ENCODE data around the gene TRAF1. TPM values are rescaled to one million over a fixed set of nuclear protein-coding genes. Genes with fewer than 3 reads are reported as not detected.
"Not testable (repeated sequence)": the region's sequence is repeated elsewhere in the genome, so short reads cannot be mapped to it uniquely, and the experiment has no call there.

Gene TRAF1, protein sequence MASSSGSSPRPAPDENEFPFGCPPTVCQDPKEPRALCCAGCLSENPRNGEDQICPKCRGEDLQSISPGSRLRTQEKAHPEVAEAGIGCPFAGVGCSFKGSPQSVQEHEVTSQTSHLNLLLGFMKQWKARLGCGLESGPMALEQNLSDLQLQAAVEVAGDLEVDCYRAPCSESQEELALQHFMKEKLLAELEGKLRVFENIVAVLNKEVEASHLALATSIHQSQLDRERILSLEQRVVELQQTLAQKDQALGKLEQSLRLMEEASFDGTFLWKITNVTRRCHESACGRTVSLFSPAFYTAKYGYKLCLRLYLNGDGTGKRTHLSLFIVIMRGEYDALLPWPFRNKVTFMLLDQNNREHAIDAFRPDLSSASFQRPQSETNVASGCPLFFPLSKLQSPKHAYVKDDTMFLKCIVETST
- 3.0 TPM for polyA plus RNA-seq (2012; ENCODE audit: insufficient read depth, insufficient read length)

DNA sequence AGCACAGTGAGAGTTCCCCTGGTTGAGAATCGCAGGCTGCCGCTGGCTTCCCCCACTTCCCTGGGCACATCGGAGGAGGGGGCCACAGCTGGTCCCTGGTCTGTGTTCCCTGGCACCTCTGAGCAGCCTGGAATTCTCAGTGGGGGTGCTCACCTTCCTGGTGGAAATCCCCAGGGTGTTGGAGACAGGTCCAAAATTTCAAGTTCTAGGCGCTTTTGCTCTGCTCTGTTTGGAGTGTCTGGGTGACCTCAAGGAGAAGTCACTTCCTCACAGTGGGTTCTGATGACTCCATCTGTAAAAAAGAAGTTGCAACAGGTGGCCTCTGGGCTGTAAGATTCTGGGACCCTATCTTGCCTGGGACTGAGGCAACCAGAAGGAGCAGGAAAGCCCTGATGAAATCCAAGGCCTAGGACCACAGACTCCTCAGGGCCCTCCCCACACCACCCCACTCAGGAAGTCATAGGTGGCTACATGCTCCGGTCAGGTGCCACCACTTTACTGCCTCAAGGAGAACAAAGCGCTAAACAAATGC is at the start of gene TRAF1:
Gene TRAF1, minus strand, starts transcription at position 400 of the 532 bp plus-strand sequence. CDS start 721 bp downstream, outside the sequence.
- no peak within 1 kb of the TSS for H3K4me3 ChIP-seq (ENCODE audit: low read length)
- DNase-seq (ENCODE audit: low read depth, low spot score): peak; percentile 48

DNA sequence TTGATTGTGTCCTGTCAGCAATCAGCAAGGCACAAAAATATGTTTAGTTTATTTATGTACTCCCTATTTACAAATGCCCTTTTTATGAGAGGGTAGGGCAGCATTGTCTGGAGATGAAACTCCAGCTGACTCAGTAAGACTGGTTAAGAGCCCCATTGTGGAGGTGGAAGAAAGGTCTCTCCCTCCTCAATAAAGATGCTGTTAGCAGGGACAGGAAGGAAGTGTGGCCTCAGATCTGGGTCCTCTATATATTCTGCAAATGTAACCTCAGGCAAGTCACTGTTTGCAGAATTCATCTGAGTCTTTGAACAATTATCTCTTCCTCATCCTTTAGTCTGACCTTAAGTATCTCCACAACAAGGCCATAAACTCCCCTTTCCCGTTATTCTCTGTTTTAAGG is 48.3 kb upstream of the TRAF1 start:
- H3K4me3 ChIP-seq (ENCODE audit: low read length): no peak overlapping the region
- DNase-seq (ENCODE audit: low read depth, low spot score): peak; percentile 49

DNA sequence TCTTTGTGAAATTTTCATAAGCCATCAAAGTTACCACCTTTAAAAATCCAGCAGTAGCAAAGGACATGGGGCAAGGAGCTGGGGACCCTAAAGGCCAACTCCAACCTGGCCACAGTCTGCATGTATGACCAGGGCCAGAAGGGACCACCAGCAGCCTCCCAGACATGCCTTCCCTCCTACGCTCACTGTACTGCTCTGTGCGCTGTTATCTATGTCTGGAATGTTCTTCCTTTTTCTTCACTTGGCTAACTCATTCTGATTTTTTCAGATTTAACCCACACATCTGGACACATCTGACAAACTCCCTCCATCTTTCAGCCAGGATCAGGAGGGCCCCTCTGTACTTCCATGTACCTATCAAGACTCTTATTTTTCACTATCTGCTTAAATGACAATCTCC is 47.6 kb upstream of the TRAF1 start:
- DNase-seq (ENCODE audit: low read depth, low spot score): no peak
- H3K4me3 ChIP-seq (ENCODE audit: low read length): no peak overlapping the region

DNA sequence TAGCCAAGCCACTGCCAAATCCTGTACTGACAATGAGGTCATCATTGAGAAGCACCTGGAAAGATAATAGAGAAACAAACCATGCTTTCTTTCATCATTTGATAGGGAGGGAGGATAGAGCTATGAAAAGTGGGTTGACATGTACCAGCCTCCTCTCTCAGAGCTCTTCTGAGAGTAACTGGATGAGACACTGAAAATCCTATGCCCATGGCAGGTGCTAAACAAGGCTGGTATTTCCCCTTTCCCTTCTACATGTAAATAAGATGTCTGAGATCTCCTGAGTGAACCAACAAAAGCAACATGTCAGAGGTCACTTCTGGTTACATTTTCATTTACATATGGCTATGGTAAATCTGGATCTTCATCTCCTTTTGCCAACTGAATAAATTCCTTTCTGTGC is 45.3 kb upstream of the TRAF1 start:
- DNase-seq (ENCODE audit: low read depth, low spot score): no peak
- H3K4me3 ChIP-seq (ENCODE audit: low read length): no peak overlapping the region

DNA sequence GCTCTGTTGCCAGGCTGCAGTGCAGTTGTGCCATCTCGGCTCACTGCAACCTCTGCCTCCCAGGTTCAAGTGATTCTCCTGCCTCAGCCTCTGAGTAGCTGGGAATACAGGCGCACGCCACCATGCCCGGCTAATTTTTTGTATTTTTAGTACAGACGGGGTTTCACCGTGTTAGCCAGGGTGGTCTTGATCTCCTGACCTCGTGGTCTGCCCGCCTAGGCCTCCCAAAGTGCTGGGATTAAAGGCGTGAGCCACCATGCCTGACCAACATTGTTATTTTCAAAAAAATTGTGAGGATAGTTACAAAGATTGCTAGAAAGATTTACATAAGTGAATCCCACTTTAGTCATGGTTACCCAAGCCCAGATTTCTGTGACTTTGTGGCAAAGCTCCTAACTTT is 44.9 kb upstream of the TRAF1 start:
- H3K4me3 ChIP-seq (ENCODE audit: low read length); DNase-seq (ENCODE audit: low read depth, low spot score): not testable (repeated sequence)

DNA sequence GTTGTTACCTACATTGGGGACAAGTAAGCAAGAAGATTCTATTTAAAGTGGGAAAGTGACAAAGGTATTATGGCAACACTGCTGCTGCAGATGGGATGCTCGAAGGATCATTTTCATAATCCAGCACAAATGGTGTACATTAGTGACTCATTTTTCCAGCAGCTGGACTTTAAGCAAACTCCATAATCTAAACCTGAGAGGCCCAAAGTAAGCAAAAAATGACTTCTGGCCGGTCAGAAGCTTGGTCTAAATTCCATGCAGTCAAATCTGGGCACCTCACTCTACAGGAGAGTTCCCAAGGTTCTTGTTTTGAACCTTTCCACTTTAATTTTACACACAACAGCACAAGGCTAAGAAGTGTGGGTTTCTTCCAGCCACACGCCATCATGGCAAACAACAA is 43.6 kb upstream of the TRAF1 start:
- no peak overlapping the region for H3K4me3 ChIP-seq (ENCODE audit: low read length)
- DNase-seq (ENCODE audit: low read depth, low spot score): no peak

DNA sequence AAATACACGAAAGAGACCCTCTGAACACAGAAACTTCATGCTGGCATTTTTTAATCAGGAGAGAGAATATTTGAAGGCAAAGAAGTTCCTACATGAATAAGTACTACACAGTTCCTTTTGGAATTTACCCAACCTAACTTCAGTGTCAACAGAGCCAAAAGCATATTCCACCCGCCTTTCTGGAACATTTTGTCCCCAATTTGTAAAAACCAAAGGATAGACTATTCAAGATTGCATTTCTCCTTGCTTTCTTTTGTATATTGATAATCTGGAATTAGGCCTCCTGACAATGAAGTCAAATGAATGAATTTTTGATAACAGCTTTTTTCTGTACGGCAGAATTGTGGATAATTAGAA is 39.4 kb upstream of the TRAF1 start:
- no peak overlapping the region for H3K4me3 ChIP-seq (ENCODE audit: low read length)
- DNase-seq (ENCODE audit: low read depth, low spot score): no peak

DNA sequence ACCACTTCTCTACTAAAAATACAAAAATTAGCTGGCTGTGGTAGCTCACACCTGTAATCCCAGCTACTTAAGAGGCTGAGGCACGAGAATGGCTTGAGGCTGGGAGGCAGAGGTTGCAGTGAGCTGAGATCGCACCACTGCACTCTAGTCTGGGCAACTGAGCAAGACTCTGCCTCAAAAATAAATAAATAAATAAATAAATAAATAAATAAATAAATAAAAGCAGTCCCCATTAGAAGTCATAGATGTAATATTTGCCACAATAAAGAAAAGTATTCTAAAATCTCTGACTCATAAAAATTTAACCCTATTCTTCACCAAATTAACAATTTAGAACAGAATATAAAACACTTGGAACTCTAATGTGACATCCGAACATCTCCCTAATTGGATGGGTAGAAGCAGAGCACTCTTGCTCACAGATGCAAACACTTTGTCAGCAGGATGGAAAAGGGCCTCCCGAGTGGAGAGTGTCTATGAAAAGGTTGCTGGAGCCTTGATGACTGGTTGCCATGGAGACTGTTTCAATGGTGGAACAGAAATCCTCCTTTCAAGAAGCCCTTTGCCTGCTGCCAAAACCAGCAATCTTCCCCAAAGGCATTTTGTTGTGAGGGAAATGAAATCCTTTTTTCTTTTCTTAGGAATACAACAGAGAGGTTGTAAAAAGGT is 38.9 kb upstream of the TRAF1 start:
- H3K4me3 ChIP-seq (ENCODE audit: low read length): no peak overlapping the region
- no peak for DNase-seq (ENCODE audit: low read depth, low spot score)

DNA sequence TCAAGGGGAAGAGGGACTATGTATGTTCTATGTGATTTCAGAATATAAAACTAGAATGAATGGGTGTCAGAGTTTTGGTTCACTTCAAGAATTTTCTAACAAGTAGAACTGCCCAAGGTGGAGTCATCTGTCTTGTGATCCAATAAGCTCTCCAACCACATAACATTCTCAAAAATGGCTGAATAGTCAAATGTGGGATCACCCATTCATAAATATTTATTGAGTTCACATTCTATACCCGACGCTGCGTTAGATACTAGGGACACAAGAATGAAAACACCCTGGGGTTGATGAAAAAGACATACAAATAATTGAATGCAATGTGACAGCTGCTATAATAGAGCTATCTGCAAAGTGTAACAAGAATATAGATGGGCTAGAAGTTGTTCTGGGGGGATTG is 35.3 kb upstream of the TRAF1 start:
- no peak overlapping the region for H3K4me3 ChIP-seq (ENCODE audit: low read length)
- DNase-seq (ENCODE audit: low read depth, low spot score): no peak

DNA sequence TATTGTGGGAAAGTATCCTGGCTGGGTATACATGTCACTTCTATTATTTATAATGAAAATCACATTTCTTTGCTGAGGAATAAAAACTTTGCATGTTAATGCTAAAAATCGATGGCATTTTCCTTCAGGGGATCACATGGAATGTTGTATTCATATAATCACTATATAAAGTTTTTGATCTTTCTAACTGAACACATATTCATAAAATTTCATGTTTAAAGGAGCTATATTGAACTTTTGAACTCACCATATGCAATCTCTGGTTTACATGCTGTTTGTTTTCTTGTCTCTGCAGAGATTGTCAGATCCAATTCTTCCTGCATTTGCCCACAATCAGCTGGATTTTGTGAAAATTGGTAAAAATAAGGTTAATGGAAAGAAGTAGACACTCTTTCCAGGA is 33.4 kb upstream of the TRAF1 start:
- H3K4me3 ChIP-seq (ENCODE audit: low read length): no peak overlapping the region
- no peak for DNase-seq (ENCODE audit: low read depth, low spot score)

DNA sequence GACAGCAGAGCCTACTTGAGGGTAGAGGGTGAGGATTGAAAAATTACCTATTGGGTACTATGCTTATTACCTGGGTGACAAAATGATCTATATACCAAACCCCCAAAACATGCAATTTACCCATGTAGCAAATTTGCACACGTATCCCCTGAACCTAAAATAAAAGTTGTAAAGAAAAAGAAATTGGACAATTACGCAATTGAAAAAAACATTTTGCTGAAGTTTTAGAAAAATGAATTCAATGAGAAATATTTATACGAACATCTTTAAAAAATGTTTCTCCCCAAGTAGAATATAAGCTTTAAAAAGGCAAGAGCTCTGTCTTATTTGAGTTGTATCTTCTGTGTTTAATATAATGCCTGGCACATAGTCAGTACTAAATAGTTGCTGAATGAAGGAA is 30.3 kb upstream of the TRAF1 start:
- no peak overlapping the region for H3K4me3 ChIP-seq (ENCODE audit: low read length)
- no peak for DNase-seq (ENCODE audit: low read depth, low spot score)

DNA sequence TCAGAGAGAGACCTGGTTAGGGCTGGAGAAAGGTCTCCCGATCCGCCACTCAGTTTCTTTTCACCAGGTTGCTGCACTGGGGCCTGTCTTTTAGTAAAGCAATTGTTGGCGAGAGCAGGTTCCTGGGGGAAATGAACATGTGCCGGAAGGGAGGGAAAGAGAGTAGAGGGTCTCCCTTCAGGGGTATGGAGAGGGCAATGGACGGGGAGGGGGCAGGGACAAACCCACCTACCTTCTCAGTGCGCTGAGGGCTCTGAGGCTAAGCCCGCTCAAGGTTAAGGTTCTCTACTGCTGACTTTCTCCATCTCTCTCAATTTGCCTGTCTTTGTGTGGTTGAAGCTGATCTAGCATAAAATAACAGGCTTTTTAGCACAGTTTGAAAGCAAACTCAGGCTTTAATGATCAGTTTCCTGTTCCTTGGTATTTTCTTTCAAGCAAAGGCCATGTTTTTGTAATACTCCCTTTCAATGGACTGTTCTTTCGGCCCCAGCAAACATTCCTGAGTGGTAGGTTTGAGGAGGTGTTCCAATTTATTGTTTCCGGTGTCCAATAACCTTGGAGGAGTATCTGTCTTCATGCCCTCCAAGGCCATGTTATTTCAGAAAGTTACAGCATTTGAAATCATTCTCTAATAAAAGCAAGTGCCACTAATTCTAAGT is 25.5 kb upstream of the TRAF1 start:
- no peak for DNase-seq (ENCODE audit: low read depth, low spot score)
- H3K4me3 ChIP-seq (ENCODE audit: low read length): no peak overlapping the region

DNA sequence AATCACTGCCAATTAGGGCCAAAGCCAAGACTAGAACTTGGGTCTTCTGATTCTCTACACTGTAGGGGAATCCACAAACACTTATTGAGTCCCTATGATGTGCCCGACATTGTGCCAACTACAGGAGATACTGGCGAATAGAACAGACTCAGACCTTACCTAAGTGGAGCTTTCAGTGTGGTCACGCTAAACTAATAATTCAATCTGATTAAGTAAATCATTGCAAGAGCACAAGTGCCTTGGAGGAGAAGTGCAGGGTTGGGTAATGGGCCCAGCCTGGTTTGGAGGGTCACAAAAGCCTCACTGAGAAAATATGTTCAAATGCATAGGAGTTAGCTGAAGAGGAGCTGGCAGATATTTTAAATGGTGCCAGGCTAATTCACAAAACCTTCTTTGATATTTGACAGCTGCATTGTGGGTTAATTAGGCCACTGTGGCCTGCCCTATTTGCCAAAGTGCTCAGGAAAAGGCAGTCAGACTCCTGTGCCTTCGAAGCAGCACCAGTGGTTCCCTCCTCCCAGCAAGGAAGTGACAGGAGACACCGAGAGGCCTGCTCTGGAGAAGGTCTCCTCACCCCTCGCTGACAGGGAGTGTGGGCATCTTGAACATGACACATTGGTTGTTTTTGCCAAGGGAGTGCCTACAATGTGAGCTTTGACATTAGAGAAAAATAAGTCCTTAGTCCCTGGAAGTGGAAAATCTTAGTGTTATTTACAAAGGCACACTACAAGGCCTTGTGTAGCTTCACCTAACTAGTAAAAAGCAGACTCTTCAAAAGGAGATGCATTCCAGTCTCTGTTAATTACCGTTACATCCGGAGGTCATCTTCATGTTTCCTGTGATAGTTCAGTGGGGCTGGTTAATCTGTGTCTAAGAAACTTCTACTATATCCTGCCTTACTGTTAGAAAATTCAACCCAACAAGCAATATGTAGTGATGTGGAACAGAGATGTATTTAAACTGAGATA is 24.1 kb upstream of the TRAF1 start:
- no peak for DNase-seq (ENCODE audit: low read depth, low spot score)
- no peak overlapping the region for H3K4me3 ChIP-seq (ENCODE audit: low read length)

DNA sequence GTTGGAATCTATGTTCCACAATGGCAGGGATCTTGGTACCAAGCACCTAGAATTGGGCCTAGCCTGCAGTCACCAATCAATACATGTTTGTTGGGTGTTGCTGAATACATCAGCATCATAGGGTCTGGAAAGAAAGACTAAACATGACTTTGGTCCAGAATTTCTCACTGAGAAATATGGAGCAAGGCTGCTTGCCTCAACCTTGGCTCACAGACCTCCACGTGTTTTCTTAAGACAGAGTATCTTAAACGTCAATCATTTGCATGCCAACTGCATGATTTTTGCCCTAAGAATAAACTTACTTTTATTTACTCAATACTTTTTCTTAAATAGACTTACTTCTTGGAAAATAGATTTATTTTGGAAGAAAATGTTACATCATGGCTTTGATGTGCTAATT is 22.7 kb upstream of the TRAF1 start:
- no peak overlapping the region for H3K4me3 ChIP-seq (ENCODE audit: low read length)
- DNase-seq (ENCODE audit: low read depth, low spot score): no peak

DNA sequence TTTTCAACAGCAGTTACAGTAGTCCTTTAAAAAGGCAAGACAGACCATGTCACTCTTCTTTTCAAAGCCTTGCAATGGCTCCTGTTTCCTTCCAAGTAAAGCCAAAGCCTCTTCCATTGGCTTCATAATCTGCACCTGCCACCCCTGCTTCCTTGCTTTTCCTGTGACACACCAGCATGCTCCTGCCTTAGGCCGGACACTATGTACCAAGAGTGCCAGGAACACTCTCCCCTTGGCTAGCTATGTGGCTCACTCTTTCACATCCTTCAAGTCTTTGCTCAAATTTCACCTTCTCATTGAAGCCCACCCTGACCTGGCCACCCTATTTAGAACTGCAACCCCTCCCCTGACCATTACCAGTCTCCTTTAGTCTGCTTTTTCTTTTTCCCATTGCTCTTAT is 22.2 kb upstream of the TRAF1 start:
- no peak overlapping the region for H3K4me3 ChIP-seq (ENCODE audit: low read length)
- DNase-seq (ENCODE audit: low read depth, low spot score): no peak

DNA sequence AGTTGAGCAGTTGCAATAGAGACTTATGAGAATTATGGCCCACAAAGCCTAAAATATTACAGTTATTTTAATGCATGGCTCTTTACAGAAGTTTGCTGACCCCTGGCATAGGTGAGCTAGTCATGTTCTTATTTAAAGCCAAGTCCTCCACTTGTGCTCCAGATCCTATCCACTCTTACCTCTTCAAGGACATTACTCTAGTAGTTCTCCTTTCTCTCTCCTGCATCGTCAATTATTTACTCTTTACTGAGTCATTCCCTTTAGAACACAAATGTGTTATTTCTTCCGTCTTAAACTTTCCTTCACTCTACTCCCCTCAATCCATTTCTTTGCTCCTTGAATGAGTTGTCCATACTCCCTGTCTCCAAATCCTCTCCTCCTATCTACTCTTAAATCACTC is 20.6 kb upstream of the TRAF1 start:
- no peak overlapping the region for H3K4me3 ChIP-seq (ENCODE audit: low read length)
- no peak for DNase-seq (ENCODE audit: low read depth, low spot score)

DNA sequence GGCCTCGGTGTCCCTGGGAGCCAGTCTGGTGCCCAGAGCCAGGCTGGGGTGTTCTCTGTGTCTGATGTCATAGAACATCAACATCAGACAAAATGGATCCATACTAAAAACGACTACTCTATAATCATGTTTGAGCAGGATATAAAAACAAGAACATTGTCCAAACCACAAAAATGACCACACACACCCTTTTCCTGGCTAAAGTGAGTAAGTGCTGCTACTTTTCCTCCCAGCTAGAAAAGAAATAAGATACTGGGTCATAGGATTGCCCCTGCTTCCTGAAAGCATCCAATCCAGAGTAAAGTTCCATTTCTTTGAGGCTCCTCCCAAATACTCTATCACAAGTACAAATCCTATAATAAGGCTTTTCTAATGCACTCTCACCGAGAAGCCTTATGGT is 19.7 kb upstream of the TRAF1 start:
- no peak for DNase-seq (ENCODE audit: low read depth, low spot score)
- H3K4me3 ChIP-seq (ENCODE audit: low read length): no peak overlapping the region

DNA sequence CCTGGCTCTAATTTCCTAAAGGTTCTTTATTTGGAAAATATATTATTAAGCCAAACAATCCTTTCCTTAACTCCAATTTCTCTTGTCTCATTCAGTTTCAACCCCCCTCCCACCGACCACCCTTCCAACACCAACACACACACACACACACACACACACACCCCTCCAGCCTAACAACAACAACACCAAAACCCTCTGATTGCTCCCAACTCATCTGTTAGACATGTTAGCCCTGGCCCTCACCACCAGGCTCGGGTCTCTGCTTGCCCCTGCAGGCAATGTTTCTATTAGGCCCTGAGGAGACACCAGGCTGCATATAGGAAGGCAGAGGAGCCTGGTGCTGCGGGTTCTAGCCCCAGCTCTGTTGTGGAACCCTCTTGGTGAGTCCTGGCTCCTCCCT is 18.4 kb upstream of the TRAF1 start:
- no peak for DNase-seq (ENCODE audit: low read depth, low spot score)
- H3K4me3 ChIP-seq (ENCODE audit: low read length): no peak overlapping the region

DNA sequence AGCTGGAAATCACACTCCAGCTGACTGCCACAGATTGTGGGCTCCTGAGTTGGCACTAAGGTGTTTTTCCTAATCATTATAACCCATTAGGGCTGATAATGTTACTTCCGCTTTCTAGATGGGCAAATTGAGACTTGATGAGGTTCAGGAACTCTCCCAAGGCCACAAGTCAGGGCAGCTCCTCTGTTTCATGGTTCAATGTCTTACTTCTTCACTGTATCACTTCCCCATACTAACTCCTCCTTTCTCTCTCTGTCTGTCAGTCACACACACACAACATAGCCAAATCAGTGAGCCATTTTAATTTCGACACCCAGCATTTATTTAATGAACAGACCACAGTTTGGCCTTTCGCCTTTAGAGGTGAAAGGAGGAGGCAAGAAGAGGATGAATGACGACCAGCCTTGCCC is 17.8 kb upstream of the TRAF1 start:
- H3K4me3 ChIP-seq (ENCODE audit: low read length): no peak overlapping the region
- DNase-seq (ENCODE audit: low read depth, low spot score): no peak
